ENCODE measurements around the gene PDK2.

DNA sequence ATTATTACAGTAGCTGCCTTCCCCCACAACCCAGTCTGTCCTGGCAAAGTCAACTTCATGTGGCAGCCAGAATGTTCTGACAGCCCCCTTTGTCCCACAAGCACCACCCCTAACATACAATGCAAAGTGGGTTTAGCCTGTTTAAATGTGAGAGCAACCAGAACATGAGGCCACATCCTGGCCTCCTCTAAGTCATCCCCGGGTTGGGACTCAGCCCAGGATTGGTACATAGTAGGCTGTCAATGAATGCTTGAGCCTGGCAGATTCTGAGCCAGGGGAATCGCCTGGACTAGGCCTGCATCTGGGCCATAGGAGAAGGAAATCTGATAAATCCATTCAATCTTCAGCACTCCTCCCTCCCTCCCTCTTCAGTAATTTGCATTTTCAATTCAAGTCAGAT, 43.5 kb upstream of the PDK2 start:
- TF ChIP-seq, protein P1, sequence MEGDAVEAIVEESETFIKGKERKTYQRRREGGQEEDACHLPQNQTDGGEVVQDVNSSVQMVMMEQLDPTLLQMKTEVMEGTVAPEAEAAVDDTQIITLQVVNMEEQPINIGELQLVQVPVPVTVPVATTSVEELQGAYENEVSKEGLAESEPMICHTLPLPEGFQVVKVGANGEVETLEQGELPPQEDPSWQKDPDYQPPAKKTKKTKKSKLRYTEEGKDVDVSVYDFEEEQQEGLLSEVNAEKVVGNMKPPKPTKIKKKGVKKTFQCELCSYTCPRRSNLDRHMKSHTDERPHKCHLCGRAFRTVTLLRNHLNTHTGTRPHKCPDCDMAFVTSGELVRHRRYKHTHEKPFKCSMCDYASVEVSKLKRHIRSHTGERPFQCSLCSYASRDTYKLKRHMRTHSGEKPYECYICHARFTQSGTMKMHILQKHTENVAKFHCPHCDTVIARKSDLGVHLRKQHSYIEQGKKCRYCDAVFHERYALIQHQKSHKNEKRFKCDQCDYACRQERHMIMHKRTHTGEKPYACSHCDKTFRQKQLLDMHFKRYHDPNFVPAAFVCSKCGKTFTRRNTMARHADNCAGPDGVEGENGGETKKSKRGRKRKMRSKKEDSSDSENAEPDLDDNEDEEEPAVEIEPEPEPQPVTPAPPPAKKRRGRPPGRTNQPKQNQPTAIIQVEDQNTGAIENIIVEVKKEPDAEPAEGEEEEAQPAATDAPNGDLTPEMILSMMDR (IDR thresholded peaks at IDR 0.05), result no peak
- TF ChIP-seq POLR2A (IDR thresholded peaks at IDR 0.05), result no peak
- no peak for TF ChIP-seq POLR2AphosphoS5 (IDR thresholded peaks at IDR 0.05)
- TF ChIP-seq EP300 (IDR thresholded peaks at IDR 0.05), result no peak
